ENCODE data around the gene ANKS6.
A peak's percentile ranks its signal among the peaks of the same experiment; 100 is the strongest.

The ANKS6 gene

DNA sequence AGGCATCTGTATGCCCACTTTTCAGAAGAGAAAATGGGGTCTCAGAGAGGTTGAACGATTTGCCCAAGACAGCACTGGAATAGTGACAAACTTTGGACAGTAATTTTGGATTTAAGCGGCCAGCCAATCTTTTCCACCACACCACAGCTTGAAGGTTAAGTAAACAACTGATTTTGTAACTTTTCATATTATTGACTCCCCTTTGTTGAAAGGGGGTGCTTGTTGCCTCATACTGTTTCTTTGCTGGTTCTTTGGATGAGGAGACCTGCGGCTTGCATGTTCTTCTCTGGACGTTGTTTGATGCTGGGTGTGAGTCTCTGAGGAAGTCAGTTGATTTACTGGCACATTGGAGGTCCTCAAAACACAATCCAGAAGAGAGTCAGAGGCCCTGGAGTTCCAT lies 76.0 kb downstream of the ANKS6 start:
- DNase-seq (ENCODE audit: low read depth): no peak
- no peak overlapping the region for H3K4me3 ChIP-seq (ENCODE audit: control insufficient read depth, low read depth, low read length)
- TF ChIP-seq, protein P1, sequence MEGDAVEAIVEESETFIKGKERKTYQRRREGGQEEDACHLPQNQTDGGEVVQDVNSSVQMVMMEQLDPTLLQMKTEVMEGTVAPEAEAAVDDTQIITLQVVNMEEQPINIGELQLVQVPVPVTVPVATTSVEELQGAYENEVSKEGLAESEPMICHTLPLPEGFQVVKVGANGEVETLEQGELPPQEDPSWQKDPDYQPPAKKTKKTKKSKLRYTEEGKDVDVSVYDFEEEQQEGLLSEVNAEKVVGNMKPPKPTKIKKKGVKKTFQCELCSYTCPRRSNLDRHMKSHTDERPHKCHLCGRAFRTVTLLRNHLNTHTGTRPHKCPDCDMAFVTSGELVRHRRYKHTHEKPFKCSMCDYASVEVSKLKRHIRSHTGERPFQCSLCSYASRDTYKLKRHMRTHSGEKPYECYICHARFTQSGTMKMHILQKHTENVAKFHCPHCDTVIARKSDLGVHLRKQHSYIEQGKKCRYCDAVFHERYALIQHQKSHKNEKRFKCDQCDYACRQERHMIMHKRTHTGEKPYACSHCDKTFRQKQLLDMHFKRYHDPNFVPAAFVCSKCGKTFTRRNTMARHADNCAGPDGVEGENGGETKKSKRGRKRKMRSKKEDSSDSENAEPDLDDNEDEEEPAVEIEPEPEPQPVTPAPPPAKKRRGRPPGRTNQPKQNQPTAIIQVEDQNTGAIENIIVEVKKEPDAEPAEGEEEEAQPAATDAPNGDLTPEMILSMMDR (conservative IDR thresholded peaks at IDR 0.05; ENCODE audit: control insufficient read depth, insufficient read depth, low read depth, low read length): no peak

DNA sequence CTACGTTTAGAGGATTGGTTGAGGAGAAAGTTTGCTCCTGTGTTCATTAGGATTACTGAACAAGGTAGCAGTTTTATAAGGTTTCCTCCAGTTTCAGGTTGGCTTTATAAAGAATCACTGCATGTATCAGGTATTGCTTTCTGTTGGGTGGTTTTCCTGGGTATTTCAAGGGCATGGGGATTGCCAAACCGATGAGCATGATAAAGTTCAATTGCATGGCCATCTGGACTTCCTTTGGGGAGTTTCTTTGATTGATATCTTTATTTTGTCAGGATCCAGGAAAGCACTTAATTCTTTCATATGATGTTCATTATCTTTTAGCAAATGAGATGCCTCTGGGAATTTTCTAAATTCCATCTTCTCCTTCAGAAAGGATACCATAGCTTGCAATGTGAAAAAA lies 77.3 kb downstream of the ANKS6 start:
- DNase-seq (ENCODE audit: low read depth): no peak
- TF ChIP-seq, protein P1 (conservative IDR thresholded peaks at IDR 0.05; ENCODE audit: control insufficient read depth, insufficient read depth, low read depth, low read length): no peak
- H3K4me3 ChIP-seq (ENCODE audit: control insufficient read depth, low read depth, low read length): no peak overlapping the region

DNA sequence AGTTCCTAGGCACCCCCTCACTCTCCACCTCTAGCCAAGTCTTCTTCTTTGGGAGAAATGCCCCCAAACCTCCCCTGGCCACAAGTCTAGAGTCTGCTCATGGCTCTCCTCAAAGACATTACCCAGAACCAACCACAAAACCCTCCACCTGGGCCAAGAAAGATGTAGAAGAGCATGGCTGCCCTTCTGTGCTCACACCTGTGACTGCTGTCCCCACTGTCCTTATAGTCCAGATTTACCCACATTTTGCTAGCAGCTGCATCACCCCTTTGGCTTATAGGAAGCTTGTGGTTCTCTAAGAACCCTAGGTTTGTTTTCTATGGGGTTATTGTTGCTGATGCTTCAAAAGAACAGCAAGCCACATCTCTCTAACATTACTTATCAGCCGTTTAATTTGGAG lies 81.5 kb downstream of the ANKS6 start:
- no peak for DNase-seq (ENCODE audit: low read depth)
- H3K4me3 ChIP-seq (ENCODE audit: control insufficient read depth, low read depth, low read length): no peak overlapping the region

DNA sequence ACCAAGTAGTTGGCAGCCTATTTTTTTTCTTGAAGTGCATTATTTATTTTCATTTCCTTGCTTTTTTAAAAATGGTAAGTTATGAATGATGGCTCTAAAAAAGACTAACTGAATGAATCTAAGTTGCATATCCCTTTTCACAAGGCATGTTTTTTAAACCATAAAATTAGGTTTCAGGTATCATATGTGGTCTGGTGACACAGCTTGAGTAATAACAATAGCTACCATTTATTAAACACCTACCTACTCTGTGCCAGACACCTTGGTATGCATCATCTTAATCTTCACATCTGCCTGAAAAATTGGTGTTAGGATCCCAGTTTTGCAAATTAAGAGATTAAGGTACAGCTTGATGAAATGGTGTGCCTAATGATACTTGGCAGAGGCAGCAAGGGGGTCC lies 83.4 kb downstream of the ANKS6 start:
- no peak overlapping the region for H3K4me3 ChIP-seq (ENCODE audit: control insufficient read depth, low read depth, low read length)
- TF ChIP-seq, protein P1 (conservative IDR thresholded peaks at IDR 0.05; ENCODE audit: control insufficient read depth, insufficient read depth, low read depth, low read length): no peak
- no peak for DNase-seq (ENCODE audit: low read depth)

More for the DNA sequence above, 81.5 kb downstream of the ANKS6 start:
- TF ChIP-seq, protein P1 (conservative IDR thresholded peaks at IDR 0.05; ENCODE audit: control insufficient read depth, insufficient read depth, low read depth, low read length): no peak

DNA sequence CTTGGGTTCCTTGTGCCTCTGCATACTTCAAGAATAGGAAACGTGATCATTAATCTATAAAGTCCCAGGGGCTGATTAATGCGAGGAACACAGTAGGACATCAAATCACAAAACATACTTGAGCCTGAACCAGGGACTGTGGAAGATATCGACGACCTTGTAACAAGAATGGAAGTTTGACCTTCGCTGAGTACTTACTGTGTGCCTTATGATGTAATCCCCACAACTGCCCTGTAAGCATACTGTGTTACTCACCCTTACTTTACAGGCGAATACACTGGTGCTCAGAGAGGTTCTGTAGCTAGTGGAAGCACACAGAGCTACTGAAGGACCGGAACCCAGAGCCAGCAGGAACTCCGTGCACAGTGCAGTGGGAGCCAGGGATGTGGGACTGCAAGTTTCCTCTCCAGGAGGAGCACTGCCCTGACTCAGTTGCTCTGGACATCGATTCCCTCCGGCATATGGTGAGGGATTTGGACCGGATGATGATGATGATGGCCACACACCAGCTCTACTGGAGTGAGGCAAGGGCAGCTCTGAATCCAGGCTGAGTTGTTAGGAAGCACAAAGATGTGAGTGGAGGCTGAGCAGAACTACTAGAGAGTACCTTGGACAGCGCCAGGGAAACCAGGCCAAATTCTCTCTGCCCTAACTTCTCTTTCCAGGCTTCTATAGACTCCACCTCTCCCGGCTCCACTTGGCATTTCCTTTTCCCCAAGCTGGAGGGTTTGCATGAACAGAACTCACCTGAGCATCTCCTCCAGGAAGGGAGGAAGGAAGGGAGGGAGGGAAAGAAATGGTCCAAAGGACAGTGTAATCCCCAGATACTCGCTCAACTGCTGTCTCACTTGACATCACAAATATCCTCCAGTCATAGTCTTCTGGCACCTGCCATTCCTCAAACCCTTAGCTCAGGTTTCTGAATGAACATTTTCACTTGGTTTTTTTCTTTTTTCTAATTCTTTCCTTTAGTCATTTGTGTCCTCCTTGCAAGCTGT lies 86.1 kb downstream of the ANKS6 start:
- no peak overlapping the region for H3K4me3 ChIP-seq (ENCODE audit: control insufficient read depth, low read depth, low read length)
- DNase-seq (ENCODE audit: low read depth): peak; percentile 68
- TF ChIP-seq, protein P1 (conservative IDR thresholded peaks at IDR 0.05; ENCODE audit: control insufficient read depth, insufficient read depth, low read depth, low read length): no peak

DNA sequence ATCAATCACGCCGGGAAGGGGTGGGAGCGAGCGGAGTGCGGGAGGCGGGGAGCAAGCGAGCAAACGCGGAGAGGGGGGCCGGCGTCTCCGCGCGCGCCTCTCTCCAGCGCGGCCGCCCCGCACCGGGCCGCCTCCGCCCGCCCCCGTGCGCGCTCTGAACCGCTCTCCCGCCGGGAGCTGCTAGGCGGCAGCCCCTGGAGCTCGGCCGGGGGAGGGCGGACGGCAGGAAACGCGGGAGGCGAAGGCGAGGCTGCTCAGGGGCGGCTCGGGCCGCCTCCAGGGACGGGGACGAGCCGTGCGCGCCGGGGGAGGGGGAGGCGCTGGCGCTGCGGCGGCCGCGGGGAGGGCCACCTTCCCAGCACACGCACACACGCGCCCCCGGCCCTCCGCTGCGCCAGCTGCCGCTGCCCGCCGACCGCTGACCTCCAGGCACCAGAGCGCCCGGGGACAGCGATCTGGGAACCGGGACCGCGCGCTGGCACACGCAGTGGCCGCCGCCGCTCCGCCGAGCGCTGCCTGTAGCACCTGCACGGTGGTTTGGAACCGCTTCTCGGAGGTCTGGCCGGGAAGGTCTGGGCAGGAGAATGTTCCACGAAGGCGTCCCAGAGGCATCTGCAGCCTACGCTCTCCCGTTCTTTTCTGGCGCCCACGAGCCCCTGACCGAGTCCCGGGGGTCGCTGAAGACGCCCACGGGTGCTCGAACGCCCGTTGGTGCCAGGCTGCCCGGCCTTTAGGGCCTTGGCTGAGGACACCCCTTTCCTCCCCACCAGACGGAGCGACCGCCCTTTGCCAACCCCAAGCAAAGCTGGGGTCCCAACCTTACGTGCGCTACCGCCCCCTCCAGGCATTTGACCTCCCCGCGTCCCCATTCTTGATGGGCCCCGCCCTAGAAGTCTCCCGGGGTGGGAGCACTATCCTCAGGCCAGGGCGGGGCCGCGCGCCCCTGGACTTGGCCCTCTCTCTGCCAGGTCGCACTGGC lies 87.1 kb downstream of the ANKS6 start, which contains the start of gene GABBR2:
TSS of gene GABBR2 (minus strand) at position 3 of the 979 bp plus-strand sequence. CDS start 198 bp downstream, outside the sequence.
- no peak for DNase-seq (ENCODE audit: low read depth)
- TF ChIP-seq, protein P1 (conservative IDR thresholded peaks at IDR 0.05; ENCODE audit: control insufficient read depth, insufficient read depth, low read depth, low read length): no peak
- H3K4me3 ChIP-seq (ENCODE audit: control insufficient read depth, low read depth, low read length): peak within 1 kb of the TSS; percentile 43
